NCI-H2029 treated with DMSO at 0.1 percent for 48 hours (cell line): ENCODE data around the gene CDC7.
"Not testable (repeated sequence)": the region's sequence is repeated elsewhere in the genome, so short reads cannot be mapped to it uniquely, and the experiment has no call there.

ENCODE experiments used
- DNase-seq: peaks from one replicate; lab custom pipeline; 2025; lab: John Stamatoyannopoulos, UW

Gene CDC7

GRCh38 chr1:91511386-91511785 lies 10.7 kb downstream of the CDC7 start:
- peak; percentile 23 for DNase-seq

GRCh38 chr1:91513160-91513559 lies 12.5 kb downstream of the CDC7 start:
- DNase-seq: no peak

GRCh38 chr1:91513706-91514105 lies 13.1 kb downstream of the CDC7 start:
- no peak for DNase-seq

- no peak for DNase-seq
Measured at GRCh38 chr1:91515994-91516393, 15.3 kb downstream of the CDC7 start.

- DNase-seq: not testable (repeated sequence)
Measured at GRCh38 chr1:91516605-91517004, 16.0 kb downstream of the CDC7 start.

GRCh38 chr1:91519167-91519566 lies 18.5 kb downstream of the CDC7 start:
- DNase-seq: not testable (repeated sequence)

- DNase-seq: no peak
Measured at GRCh38 chr1:91520942-91521507, 20.4 kb downstream of the CDC7 start.

- no peak for DNase-seq
Measured at GRCh38 chr1:91523482-91523881, 22.8 kb downstream of the CDC7 start.

GRCh38 chr1:91526496-91526895 lies 25.8 kb downstream of the CDC7 start:
- no peak for DNase-seq

GRCh38 chr1:91527266-91527765 lies 26.7 kb downstream of the CDC7 start:
- no peak for DNase-seq

- DNase-seq: no peak
Measured at GRCh38 chr1:91527781-91528180, 27.1 kb downstream of the CDC7 start.

GRCh38 chr1:91529856-91530255 lies 29.2 kb downstream of the CDC7 start:
- DNase-seq: no peak

GRCh38 chr1:91533361-91534024 lies 32.8 kb downstream of the CDC7 start:
- DNase-seq: no peak

GRCh38 chr1:91535441-91535840 lies 34.8 kb downstream of the CDC7 start:
- no peak for DNase-seq

- no peak for DNase-seq
Measured at GRCh38 chr1:91537281-91537986, 36.8 kb downstream of the CDC7 start.

GRCh38 chr1:91537987-91538304 lies 37.3 kb downstream of the CDC7 start:
- DNase-seq: no peak

- DNase-seq: no peak
Measured at GRCh38 chr1:91540910-91541309, 40.3 kb downstream of the CDC7 start.

GRCh38 chr1:91541918-91542533 lies 41.4 kb downstream of the CDC7 start:
- DNase-seq: no peak

GRCh38 chr1:91545506-91546300 lies 45.1 kb downstream of the CDC7 start:
- DNase-seq: no peak

GRCh38 chr1:91546301-91546581 lies 45.6 kb downstream of the CDC7 start:
- DNase-seq: no peak

GRCh38 chr1:91546876-91547275 lies 46.2 kb downstream of the CDC7 start:
- no peak for DNase-seq

- DNase-seq: no peak
Measured at GRCh38 chr1:91548376-91549040, 47.9 kb downstream of the CDC7 start.
